ENCODE results near the gene IL4I1.

DNA sequence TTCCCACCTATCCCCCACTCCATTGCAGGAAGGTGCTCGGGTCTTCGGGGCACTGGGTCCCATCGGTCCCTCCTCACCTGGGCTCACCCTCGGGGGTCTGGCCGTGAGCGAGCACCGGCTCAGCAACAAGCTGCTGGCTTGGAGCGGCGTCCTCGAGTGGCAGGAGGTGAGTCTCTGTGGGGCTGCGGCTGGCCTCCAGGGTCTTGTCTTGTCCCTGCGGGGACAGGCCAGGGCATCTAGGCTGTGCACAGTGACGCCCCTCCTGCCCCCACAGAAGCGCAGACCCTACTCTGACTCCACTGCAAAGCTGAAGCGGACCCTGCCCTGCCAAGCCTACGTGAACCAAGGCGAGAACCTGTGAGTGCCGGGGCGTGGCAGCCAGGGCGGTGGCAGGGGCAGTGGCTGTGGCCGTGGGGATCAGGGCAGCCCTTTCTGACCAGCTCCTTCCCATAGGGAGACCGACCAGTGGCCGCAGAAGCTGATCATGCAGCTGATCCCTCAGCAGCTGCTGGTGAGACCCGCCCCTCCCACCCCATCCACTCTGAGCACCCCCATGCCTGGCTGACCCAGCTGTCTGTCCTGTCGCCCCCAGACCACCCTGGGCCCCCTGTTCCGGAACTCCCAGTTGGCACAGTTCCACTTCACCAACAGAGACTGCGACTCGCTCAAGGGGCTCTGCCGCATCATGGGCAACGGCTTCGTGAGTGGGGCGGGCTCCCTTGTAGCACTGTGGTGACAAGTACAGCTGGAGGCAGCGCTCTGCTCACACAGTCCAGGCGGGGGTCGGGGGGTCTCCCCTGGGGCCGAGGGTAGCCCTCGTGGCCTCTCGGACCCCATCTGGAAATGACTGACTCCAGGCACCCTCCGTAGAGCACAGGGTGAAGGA is 42.1 kb downstream of the IL4I1 start:
- TF ChIP-seq CTCF (optimal IDR thresholded peaks at IDR 0.05 in 1 of 3, IDR thresholded peaks at IDR 0.05 in 1 of 3, conservative IDR thresholded peaks at IDR 0.05 in 1 of 3; ENCODE audit: extremely low read depth in 1 of 3, insufficient read depth in 2 of 3, low read length in 3 of 3): no peak
- TF ChIP-seq EZH2 (IDR thresholded peaks at IDR 0.05; ENCODE audit: low read length): no peak

All from keratinocyte (primary cell).